Measurements from ENCODE around the gene TCF21.
"Not testable (repeated sequence)": the region's sequence is repeated elsewhere in the genome, so short reads cannot be mapped to it uniquely, and the experiment has no call there.

The TCF21 gene

GRCh38 chr6:133923938-133924593, 35.2 kb downstream of the TCF21 start:
- DNase-seq (ENCODE audit: low read depth, low spot score) = no peak

- not testable (repeated sequence) for DNase-seq (ENCODE audit: low read depth, low spot score)
Observed at GRCh38 chr6:133931221-133931620, 42.3 kb downstream of the TCF21 start.

DNA sequence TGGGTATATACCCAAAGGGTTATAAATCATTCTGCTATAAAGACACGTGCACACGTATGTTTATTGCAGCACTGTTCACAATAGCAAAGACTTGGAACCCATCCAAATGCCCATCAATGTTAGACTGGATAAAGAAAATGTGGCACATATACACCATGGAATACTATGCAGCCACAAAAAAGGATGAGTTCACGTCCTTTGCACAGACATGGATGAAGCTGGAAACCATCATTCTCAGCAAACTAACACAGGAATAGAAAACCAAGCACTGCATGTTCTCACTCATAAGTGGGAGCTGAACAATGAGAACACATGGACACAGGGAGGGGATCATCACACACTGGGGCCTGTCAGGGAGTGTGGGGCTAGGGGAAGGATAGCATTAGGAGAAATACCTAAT, 47.4 kb downstream of the TCF21 start:
- DNase-seq (ENCODE audit: low read depth, low spot score) = not testable (repeated sequence)

DNA sequence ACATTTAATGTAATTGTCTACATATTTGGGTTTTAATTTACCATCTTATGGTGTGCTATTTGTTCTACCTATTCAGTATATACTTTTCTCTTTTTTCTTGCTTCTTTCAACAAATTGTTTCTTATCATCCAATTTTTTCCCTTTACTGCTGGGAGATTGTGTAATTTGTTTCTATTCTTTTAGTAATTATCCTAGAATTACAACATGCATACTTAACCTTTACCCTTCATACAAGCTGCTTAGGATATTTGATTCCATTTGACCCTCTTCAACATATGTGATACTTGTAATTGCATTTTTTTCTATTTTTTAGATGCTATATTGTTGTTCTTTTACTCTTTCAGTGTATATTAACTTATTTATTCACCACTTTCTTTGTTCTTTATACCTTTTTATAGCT, 49.0 kb downstream of the TCF21 start:
- DNase-seq (ENCODE audit: low read depth, low spot score) = no peak

DNA sequence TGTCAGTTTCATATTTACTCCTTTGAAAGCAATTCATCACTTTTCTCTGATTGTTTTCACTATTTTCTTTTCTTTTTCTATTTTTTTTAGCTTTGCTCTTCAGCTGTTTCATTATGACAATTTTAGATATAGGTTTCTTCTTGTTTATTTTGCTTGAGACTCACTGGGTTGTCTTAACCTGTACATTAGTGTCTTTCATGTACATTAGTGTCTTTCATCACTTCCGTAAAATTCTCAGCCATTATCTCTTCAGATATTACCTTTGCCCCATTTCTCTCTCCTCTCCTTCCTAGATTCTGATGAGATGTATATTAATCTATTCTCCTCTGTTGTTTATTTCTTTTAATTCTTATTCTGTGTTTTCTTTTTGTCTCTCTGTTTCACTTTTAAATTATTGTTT, 49.6 kb downstream of the TCF21 start:
- DNase-seq (ENCODE audit: low read depth, low spot score) = no peak

DNA sequence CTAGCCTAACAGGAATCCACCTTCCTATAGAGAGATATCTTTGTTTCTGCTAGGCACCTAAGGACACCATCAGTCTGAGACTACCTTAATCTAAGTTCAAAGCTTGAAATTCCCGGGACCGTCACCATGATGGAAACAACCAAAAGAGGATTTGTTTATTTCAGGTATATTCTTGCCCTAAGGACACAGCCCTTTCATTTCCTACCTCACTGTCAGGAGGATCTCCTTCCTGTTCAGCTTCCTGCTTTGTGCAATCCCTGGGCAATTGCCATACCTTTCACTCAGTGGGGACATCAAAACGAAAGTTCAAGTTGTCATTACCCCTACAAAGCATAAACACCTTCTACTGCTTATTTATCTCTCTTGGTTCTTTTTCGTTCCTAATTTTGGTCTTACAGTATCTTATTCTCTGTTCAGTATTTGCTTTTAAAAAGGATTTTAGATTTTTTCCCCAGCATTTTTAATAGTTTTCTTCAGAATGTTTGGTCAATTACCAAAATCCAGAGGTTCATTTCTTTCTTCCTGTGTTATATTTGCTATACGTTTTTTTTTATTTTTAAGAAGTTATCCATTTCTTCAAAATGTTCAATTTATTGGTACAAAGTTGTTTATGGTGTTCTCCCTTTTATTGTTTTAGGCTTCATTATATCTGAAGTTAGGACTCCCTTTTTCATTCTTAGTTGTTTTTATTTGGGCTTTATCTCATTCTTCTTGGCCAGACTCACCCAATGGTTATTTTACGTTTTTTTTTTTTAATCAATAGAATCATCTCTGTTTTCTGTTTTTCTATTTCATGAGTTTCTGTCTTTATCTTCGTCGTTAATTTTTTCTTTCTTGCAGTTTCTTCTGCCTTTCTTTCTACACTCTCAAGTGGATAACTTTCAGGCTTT, 51.1 kb downstream of the TCF21 start:
- no peak for DNase-seq (ENCODE audit: low read depth, low spot score)
